BE2C (cell line): ENCODE data around the gene FKTN.

ENCODE experiments used
- DNase-seq: peaks from one replicate; pipeline ENCODE4 v3.0.0-alpha.2; 2020
- H3K27me3 ChIP-seq: fragments of 250-450 bp; sonication (Bioruptor Pico); 2 replicates; pipeline ENCODE4 v1.5.1; 2020; ENCODE audit warnings: mild to moderate bottlenecking
- H3K36me3 ChIP-seq: fragments of 250-450 bp; sonication (Bioruptor Pico); 2 replicates; pipeline ENCODE4 v1.5.1; 2020; ENCODE audit warnings: mild to moderate bottlenecking
- H3K4me1 ChIP-seq: fragments of 250-450 bp; sonication (Bioruptor Pico); 2 replicates; pipeline ENCODE4 v1.5.1; 2020
- H3K4me3 ChIP-seq: 2 replicates; pipeline ENCODE4 v1.5.1; 2011; ENCODE audit warnings: low read depth, low read length
- H3K9me3 ChIP-seq: fragments of 250-450 bp; sonication (Bioruptor Pico); 2 replicates; pipeline ENCODE4 v1.5.1; 2020
- TF ChIP-seq, protein P1 (sequence below): IDR thresholded peaks from 2 replicates; pipeline ENCODE4 v1.5.1; 2012; ENCODE audit warnings: mild to moderate bottlenecking, low read depth, low read length

FKTN gene

DNA sequence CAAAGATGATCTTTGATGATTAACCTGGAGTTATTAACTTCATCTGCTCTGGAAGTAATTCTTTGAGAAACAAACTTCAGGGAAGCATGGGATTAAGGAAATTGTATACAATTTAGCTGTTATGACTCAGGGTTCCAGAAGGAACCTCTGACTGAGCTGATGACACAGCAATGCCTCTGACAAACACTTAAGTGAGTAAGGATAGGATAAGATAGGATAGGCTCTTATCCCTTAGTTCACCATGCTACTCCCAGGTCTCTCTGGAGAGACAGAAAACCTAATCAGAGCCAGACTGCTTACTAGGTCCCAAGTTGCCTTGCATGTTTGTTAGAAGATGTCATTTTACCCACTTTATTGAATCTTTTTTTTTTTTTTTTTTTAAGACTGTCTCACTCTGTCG lies 123.8 kb downstream of the FKTN start:
- DNase-seq, result no peak
- no peaks in the 10 kb centered on the region for H3K27me3 ChIP-seq
- no peak overlapping the region for H3K4me3 ChIP-seq
- H3K4me1 ChIP-seq, result peaks cover under 1% of the 10 kb centered on the region; the same call in 1 of the 2 replicates
- no peaks in the 10 kb centered on the region for H3K9me3 ChIP-seq
- no peaks in the 10 kb centered on the region for H3K36me3 ChIP-seq
- TF ChIP-seq, protein P1, sequence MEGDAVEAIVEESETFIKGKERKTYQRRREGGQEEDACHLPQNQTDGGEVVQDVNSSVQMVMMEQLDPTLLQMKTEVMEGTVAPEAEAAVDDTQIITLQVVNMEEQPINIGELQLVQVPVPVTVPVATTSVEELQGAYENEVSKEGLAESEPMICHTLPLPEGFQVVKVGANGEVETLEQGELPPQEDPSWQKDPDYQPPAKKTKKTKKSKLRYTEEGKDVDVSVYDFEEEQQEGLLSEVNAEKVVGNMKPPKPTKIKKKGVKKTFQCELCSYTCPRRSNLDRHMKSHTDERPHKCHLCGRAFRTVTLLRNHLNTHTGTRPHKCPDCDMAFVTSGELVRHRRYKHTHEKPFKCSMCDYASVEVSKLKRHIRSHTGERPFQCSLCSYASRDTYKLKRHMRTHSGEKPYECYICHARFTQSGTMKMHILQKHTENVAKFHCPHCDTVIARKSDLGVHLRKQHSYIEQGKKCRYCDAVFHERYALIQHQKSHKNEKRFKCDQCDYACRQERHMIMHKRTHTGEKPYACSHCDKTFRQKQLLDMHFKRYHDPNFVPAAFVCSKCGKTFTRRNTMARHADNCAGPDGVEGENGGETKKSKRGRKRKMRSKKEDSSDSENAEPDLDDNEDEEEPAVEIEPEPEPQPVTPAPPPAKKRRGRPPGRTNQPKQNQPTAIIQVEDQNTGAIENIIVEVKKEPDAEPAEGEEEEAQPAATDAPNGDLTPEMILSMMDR, result no peak

DNA sequence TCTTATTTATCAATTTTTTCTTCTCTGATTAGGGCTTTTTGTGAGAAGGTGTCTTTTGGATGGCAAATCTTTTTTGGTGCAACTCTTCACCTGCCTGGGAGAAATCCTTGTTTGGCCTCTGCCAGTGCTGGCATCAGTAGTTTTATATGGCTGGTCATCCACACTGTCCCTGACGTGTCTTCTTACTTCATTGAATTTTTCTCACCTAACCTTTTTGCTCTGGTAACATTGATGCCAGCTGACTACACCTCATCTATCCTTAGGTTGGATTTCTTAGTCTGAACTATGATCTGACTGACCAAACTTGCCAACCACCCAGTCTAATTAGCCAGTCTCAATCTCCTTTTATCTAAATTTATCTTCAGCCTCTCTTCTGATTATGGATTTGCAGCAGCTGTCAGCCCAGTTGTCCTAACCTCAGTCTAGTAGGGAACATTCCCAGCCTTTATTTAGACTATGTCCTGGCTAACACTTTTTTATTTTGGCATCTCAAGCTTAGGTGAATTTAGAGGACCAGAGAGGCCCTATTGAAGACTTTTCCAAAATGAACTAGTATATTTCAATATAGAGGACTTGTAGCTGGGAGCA lies 125.9 kb downstream of the FKTN start:
- no peaks in the 10 kb centered on the region for H3K9me3 ChIP-seq
- H3K4me3 ChIP-seq, result no peak overlapping the region
- TF ChIP-seq, protein P1, result no peak
- H3K27me3 ChIP-seq, result peaks cover 3% of the 10 kb centered on the region; the same call in 1 of the 2 replicates
- no peaks in the 10 kb centered on the region for H3K36me3 ChIP-seq
- H3K4me1 ChIP-seq, result no peaks in the 10 kb centered on the region
- DNase-seq, result no peak

DNA sequence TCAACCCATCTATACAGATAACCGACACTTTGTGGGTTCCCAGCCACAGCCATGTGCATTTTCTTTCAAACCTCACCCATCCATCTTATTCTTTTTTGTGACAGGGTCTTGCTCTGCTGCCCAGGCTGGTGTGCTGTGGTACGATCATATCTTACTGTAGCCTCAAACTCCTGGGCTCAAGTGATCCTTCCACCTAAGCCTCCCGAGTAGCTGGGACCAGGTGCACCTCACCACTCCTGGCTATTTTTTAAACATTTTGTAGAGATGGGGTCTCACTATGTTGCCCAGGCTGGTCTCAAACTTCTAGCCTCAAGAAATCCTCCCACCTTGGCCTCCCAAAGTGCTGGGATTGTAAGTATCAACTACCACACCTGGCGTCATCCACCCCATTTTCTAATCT lies 129.0 kb downstream of the FKTN start:
- Histone ChIP-seq H3K27me3 (peaks cover 16% of the 10 kb centered on the region), H3K9me3 (no peaks in the 10 kb centered on the region), H3K4me1 (no peaks in the 10 kb centered on the region), H3K4me3 (no peak overlapping the region), H3K36me3 (no peaks in the 10 kb centered on the region)
- TF ChIP-seq, protein P1, result no peak
- DNase-seq, result no peak
